GM19351 (cell line): ENCODE results near the gene EFCAB8.

Experiments used
- ATAC-seq: cut with Tn5 transposase; IDR thresholded peaks from one replicate; pipeline ENCODE4 v1.9.1; 2021; ENCODE audit warnings: mild to moderate bottlenecking, moderate library complexity; ENCODE audit not compliant: unreplicated experiment

EFCAB8 gene, protein sequence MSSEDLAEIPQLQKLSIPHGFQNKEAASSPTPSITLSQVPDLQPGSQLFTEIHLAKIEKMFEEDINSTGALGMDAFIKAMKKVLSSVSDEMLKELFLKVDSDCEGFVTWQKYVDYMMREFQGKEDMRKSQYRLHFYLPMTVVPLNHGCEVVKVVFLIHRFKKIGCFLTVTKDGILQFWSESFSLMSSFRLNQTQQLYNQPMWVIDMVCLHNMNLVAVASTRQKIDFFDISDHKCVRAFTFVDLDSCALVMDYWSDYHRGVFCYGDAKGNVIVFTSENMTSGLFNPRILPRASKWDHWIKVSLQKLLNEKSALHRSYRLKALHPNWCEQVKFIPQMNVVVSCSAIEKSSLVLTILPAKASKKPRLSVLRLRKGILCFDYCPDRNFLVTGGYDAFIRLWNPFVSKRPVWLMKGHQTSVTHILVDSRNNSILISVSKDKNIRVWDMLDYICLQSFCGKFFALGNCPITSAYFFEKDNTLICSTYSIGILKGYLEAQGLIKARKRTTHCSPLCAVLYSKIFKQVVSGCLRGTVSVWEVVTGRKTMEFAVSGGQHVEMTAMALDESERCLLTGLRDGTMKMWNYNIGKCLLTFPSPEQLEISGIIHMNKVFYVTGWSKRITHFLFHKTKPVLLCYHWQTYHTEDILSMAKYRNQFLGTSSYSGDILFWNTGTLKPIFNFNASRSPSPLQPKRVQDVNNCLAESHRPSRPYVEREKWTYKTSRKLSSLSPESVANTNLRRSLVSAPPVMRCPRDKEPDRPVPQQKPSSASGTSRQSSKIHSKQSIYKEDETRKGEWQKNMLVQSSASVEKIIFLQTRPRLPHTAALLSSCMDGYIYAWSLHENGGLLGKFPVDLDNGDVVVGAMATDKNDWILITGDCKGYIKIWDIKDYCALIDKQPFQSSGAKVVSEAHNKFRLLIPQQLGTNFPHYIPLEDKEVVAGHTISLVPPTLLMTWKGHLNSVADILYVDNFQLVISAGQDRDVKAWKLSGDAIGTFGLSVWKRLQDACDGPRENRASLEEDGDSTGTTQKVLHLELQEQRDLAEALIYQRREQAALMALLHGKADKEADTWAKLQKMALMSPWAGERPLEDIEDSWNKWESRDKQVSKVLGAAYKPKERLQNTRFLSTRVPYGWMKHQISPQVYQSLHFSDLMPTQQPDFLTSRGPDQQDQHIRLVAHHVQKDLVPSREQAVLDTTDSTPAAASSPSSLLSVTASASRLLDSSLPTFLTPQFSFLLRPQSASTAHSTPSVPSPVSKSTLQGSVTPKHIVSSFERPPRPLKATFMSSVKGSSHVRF

DNA sequence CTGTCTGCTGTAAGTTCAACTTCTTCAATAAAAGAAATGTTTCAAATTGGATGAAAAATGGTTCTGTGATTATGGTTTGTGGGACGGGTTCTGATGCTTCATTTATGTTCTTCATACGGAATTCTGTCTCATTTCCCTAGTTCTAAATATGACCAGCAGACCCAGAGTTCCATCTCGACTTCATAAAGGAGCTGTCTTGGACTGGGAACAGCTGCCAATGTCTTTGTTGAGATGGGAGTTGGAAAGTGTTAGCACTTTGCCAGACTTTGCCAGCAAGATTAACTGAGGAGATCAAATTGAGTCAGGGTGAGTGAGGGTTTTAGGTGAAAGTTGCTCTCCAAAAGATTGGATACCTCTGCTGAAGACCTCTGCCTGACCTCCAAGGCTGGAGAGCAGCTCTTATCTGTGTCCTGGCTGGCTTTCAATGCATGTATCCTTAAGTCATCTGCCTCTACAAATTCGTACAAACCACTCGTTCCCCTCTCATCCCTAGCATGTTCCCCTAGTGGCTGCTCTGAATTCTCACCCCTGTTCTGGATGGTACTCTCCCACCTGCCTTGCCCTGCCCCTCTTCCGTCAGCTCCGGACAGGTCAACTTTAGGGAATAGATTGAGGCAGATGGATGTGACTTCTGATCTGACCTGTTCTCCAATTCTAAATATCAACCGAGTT, at the start of gene EFCAB8:
Gene EFCAB8 (plus strand): TSS at position 223 of the 672 bp plus-strand sequence. CDS start 4,870 bp downstream, outside the sequence.
- ATAC-seq: no peak

DNA sequence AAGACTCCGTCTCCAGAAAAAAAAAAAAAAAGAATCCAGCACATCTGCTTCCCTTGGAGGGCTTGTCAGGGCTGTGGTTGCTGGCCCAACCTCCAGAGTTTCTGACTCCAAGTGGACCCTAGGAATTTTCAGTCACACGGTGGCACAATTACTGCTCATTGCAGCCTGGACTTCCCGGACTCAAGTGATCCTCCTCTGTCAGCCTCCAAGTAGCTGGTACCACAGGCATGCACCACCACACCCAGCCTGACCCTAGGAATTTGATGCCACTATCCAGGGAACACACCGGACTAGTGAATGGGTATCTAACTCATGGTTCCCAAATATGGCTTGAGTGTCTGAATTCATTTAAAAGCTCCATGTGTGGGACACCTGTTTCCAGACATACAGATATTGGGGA, 48.8 kb upstream of the EFCAB8 start:
- no peak for ATAC-seq

DNA sequence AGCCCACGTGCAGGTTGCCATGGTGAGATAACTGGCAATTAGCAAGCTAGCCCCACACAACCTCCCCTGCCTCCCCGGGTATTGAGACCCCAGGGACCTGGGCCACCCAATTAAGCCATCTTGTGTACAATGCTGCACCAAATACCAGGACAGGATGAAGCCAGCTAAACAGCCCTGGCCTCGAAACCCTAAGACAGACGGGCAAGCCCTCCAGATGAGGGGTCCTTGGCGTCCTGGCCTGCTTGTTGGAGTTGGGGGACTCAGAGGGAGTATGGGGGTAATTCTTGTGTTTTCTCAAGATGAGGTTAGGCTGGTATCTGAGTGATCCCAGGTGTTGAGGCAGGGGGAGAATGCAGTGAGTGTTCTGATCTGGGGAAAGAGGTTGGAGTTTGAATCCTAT, 47.8 kb upstream of the EFCAB8 start:
- no peak for ATAC-seq

DNA sequence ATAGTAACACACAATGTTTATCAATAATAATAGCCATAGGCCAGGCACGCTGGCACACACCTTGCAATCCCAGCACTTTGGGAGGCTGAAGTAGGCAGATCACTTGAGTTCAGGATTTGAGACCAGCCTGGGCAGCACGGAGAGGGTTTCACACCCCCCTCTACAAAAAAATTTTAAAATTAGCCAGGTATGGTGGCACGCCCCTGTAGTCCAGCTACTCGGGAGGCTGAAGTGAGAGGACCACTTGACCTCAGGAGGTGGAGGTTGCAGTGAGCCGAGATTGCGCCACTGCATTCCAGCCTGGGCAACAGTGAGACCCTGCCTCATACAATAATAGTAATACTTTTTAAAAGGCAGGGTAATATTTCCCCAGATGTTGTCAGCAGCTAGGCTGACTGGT, 46.8 kb upstream of the EFCAB8 start:
- ATAC-seq: no peak

DNA sequence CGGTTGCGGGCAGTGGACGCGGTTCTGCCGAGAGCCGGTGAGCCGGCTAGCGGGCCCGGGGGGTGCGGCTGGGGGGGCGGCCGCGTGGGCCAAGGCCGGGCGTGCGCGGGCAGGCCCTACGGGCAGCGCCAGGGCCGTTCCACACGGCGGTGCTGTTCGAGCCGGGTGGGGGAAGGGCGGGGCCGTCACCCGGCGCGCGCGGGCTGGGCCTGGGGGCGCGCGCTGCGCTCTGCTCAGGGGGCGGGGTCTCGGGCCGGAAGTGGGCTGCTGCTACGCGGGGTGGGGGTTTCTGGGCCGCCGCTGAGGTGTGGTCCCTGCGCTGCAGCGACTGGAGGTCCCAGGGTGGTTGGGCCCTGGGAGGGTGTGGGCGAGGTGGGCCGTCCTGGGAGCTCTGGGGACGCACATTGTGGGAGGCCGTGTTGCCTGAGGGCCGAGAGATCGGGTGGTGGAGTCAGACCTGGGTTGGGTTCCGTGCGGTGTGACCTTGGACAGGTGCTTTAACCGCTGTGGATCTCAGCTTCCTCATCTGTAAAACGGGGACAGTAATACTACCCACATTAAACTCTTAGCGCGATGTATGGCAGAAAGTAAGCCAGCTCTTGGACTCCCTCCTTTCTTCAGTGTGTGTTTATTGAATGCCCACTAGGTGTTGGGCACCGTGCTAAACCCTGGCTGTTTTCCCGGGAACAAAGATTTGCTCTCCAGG, 38.6 kb upstream of the EFCAB8 start:
- ATAC-seq: peak; percentile 65

DNA sequence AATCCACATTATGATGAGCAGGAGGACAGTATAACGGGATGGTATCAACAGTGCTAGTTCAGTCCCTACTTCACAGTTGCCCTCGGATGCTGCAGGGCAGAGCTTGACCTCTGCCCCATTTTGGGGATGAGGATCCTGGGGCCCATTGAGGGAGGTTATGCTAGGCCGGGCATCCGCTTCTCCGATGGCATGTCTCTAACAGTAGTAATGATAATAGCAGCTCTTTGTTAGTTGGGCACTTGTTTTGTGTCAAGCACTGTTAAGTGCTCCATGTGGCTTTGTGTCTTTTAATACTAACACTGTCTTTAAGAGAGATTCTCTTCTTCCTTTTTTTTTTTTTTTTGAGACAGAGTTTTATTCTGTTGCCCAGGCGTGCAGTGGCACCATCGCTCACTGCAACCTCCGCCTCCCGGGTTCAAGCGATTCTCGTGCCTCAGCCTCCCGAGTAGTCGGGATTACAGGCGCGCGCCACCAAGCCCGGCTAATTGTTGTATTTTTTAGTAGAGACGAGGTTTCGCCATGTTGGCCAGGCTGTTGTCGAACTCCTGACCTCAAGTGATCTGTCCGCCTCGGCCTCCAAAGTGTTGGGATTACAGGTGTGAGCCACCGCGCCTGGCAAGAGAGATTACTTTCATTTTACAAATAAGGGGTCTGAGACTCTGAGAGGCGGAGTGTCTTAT, 37.9 kb upstream of the EFCAB8 start:
- no peak for ATAC-seq

DNA sequence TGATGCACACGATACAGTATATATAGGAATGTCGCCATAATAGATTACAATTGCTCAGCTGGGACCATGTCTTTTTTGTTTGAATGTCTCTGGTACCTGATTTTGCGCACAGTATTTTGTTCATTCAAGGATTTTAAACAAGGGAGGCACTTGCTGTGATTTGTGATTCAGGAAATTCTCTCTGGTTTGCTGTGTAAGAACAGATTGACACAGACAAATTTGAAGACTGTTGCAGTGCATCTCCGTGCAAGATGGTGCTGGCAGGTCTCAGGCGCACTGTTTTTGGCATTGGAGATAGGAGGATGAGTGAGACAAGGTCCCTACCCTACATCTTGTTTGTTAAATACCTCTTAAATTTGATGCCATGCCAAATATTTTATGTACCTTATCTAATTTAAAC, 36.5 kb upstream of the EFCAB8 start:
- no peak for ATAC-seq

DNA sequence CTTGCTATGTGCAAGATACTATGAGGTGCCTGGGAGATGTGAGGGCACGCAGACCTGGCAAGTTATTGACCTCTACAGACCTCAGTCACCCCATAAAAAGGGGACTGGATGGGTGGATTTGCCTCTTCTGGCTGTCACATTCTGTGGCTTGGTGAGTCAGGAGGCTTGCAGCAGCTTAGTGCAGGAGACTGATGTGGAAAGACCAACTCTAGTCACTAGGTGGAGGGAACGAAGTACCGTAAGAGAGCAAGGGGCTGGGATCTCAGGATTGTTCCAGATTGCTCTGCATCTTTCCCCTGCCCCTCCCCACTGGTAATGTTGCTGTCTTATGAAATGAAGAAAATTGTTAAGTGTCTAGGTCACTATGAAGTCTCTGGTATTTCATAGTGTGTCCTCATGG, 35.6 kb upstream of the EFCAB8 start:
- ATAC-seq: no peak

DNA sequence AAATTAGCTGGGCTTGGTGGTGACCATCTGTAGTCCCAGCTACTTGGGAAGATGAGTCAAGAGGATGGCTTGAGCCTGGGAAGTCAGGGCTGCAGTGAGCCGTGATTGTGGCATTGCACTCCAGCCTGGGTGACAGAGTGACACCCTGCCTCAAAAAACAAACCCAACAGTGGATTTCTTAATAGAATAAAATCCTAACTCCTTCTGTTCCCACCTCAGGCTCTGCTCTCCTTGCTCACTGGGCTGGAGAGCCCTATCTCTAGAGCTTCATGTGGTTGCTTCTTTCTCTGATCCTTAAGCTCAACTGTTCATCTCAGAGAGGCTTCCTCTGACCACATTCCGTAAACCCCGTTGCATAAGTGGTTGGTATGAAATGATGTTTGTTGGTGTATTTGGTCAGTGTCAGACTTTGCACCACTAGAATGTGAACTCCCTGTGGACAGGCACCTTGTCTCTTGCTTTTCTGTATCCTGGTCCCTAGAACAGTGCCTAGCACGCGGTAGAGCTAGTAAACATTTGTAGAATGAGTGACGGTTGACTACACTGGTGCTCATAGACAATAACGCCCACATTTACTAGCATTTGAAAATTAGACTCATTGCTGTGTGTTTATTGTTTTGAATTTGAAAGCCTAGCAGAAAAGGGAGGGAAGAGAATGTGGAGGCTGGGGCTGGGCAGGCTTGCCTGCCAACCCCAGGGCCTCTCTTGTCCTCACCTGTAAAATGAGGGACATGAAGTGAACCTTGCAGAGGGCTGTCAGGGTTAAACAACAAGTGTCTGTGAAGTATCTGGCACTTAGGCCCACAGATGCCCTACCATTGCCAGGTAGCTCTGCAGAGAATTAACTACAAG, 34.8 kb upstream of the EFCAB8 start:
- ATAC-seq: no peak

DNA sequence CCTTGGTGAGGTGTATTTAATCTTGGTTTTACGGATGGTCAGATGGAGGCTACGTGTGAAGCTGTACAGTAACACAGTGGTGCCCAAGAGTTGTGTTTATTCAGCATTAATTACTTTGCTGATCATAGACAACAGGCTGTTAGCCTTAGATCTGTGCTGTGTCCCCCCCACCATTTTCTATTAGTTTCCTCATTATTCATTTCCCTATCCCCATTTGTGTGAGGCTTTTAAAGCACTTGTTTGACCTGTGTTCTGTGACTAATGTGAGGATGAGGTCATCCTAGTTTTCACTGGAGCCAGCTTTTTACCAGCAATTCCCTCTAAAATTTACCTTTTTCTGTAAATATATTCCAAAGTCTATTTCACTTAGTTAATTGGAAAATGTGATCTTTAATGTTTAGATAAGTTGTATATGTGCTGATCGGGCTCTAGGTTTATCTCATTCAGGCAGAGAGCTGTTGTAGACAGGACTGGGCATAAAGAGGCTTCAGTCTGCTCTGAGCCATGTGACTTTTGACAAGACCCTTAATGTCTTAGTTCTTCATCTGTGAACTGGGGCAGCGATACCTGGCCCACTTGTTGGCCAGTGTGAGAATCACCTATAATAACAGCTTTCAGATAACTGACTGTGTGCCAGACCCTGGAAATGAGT, 30.6 kb upstream of the EFCAB8 start:
- no peak for ATAC-seq

DNA sequence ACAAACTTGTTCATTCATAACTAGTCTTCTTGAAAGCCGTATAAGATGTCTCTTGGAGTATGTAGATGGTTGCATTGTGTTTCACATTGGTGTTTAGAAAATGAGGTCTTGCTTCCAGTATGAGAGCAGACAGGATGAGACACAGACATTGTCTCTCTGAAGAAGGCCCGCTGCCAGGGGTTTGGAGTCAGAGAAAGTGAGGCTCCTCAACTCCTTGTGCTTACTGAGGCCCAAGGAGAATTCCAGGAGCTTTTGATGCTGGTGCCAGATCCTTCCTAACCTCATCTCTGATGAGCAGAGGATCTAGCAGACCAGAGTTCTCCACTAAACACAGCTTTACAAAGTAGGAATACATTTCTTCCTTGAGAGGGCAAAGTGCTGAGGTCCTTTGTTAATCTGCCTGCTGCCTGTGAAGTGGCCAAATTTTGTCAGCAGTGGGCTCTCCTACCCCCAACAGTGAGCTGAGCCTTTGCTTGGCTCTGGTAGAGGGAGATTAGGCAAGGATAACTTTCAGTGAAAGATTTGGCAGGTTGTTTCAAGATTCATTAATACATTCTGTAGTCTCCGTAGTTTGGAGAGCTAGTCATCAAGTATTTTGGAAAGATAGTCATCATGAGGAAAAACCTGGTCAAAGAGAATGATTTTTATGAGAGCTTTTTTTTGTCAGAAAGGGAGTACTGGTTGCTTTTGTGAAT, 29.3 kb upstream of the EFCAB8 start:
- ATAC-seq: no peak

DNA sequence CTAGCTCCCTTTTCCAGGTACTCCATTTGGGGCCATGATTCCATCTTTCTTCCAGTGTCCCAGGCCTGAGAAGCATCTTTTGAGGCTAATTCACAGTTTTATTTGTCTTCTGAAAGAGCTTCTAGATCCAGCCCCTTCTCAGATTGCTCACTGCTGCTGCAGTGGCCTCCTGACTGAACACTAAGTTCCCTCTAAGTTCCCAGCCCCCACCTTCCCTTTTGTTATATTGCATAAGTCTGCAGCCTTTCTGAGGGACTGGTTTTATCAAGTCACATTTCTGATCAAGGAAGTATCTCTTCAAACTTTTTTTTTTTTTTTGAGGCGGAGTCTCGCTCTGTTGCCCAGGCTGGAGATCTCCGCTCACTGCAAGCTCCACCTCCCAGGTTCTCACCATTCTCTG, 28.3 kb upstream of the EFCAB8 start:
- no peak for ATAC-seq

DNA sequence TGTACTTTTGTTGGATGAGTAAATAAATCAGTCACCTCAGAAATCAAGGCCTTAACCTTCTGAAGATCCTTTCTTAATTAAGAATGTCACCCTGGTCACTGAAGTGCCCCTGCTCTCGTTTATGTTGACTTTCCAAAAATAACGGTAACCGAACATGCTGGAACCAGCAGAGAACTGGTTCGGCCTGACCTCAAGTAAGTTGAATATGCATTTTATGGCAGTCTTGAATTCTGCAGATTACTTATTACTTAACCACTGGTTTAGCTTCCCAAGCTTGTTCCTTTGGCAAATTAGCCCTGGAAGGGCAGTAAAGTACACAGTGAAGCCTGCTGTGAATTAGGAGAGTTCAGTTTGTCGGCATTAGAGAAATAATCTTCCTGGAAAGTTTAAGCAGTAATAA, 26.7 kb upstream of the EFCAB8 start:
- ATAC-seq: no peak

DNA sequence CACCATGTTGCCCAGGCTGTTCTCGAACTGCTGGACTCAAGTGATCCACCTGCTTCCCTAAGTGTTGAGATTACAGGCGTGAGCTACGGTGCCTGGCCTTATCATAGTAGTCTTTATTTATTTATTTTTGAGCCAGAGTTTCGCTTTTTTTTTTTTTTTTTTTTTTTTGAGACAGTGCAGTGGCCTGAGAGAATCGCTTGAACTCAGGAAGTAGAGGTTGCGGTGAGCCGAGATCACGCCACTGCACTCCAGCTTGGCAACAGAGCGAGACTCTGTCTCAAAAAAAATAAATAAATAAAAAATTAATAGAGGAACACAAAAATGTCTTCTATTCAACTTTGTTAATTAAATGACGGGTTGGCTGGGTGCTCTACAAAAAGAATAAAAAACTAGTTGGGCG, 26.1 kb upstream of the EFCAB8 start:
- no peak for ATAC-seq

DNA sequence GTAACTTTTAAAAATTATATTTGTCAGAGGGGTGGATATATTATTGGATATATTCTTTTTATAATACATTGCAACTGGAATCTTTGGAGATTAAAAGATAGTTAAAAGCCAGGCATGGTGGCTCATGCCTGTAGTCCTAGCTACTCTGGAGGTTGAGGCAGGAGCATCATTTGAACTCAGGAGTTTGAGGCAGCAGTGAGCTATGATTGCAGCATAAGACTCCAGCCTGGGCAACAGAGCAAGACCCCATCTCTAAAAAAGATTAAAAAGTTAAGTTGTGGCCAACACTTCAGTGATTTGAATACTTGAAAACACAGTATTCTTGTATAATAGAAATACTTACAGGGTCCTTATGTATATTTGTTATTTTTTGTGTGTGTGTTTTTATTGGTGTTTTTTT, 23.8 kb upstream of the EFCAB8 start:
- no peak for ATAC-seq

DNA sequence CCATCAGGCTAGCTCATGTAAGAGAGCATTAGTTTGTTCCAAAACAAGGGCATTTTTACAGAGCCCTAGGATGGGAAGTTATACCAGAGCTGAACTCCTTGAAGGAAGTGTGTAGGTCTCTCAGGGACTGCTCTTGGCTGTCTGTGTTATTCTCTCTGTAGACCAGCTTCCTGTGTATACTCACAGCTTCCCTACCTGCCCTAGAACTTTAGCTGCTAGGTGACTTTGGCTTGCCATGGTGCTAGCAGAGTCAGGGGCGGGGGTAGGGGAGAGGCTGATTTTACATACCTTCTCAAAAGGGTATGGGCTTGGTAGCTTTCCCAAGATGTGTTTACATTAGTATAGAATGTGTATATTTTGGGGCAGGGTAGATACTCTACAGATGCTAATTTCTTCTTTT, 21.6 kb upstream of the EFCAB8 start:
- ATAC-seq: no peak

DNA sequence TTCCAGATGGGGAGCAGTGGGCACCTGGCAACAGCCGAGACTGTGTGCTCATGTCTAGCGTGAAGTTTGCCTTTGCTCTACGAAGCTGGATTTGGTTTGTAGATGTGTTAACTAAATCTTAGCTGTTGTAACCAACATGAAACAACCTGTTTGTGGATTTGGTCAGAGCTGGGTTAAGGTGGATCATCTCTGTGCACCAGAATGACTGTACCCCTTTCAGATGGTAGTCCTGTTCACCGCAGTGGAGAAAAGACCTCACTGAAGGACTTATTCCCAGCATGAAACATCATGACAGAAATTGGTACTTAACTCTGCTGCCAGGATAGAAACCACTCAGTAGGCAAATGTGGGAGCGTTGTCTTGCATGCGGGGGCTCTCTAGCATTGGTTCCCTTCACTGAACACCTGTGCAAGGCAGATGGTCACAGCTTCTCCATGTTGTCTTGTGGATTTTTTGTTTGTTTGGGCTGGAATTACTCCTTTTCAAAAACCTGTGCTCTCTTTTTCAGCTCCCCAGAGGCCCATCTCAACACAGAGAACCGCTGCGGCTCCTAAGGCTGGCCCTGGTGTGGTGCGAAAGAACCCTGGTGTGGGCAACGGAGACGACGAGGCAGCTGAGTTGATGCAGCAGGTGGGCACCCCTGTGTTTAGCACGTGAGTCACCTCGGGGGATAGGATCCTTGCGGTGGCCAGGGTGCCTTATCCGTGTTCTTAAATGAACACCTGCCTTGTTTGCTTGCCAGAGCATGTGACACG, 19.3 kb upstream of the EFCAB8 start:
- no peak for ATAC-seq
